Smooth muscle cell (in vitro differentiated cells): ENCODE measurements around the gene OR52E6. TPM values are rescaled to one million over a fixed set of nuclear protein-coding genes. Genes with fewer than 3 reads are reported as not detected.

ENCODE experiments used
- DNase-seq: peaks from one replicate; lab custom pipeline; 2025; ENCODE audit not compliant: unreplicated experiment; lab: John Stamatoyannopoulos, UW
- H2AFZ ChIP-seq: fragments of 200-600 bp; sonication (generic); 2 replicates; pipeline ENCODE4 v1.6.0; 2016; ENCODE audit warnings: antibody characterized with exemption, low read depth, mild to moderate bottlenecking
- H3F3A ChIP-seq: fragments of 200-600 bp; sonication (generic); 2 replicates; pipeline ENCODE4 v1.6.0; 2017; ENCODE audit warnings: antibody characterized with exemption, low read depth
- H3K27ac ChIP-seq: fragments of 200-600 bp; sonication (generic); 2 replicates; pipeline ENCODE4 v1.5.1; 2016; ENCODE audit warnings: low read depth, mild to moderate bottlenecking
- H3K27me3 ChIP-seq: fragments of 200-600 bp; sonication (generic); 2 replicates; pipeline ENCODE4 v1.6.1; 2016; ENCODE audit warnings: low read depth, mild to moderate bottlenecking
- H3K36me3 ChIP-seq: fragments of 200-600 bp; sonication (generic); 2 replicates; pipeline ENCODE4 v1.5.1; 2016; ENCODE audit warnings: low read depth
- H3K4me1 ChIP-seq: fragments of 200-600 bp; sonication (generic); 2 replicates; pipeline ENCODE4 v1.5.1; 2016; ENCODE audit warnings: low read depth
- H3K4me2 ChIP-seq: fragments of 200-600 bp; sonication (generic); 2 replicates; pipeline ENCODE4 v1.6.0; 2016; ENCODE audit warnings: mild to moderate bottlenecking
- H3K4me3 ChIP-seq: fragments of 200-600 bp; sonication (generic); 2 replicates; pipeline ENCODE4 v1.5.1; 2016; ENCODE audit warnings: mild to moderate bottlenecking
- H3K79me2 ChIP-seq: fragments of 200-600 bp; sonication (generic); 2 replicates; pipeline ENCODE4 v1.6.0; 2016; ENCODE audit warnings: low read depth, mild to moderate bottlenecking
- H3K9ac ChIP-seq: fragments of 200-600 bp; sonication (generic); 2 replicates; pipeline ENCODE4 v1.6.0; 2016; ENCODE audit warnings: low read depth
- H3K9me3 ChIP-seq: fragments of 200-600 bp; sonication (generic); replicated peaks from 2 replicates; pipeline ENCODE4 v1.5.1; 2016; ENCODE audit warnings: low read depth
- H4K20me1 ChIP-seq: fragments of 200-600 bp; sonication (generic); 2 replicates; pipeline ENCODE4 v1.6.0; 2016; ENCODE audit warnings: low read depth
- CTCF ChIP-seq: fragments of 200-600 bp; sonication (generic); IDR thresholded peaks from 2 replicates; pipeline ENCODE4 v1.5.1; 2017; ENCODE audit warnings: borderline replicate concordance, mild to moderate bottlenecking, antibody characterized with exemption; ENCODE audit not compliant: insufficient read depth, poor library complexity, severe bottlenecking
- WGBS: methylation state at CpG from one replicate; pipeline ENCODE4 v1.1.7; 2016; ENCODE audit warnings: low lambda C conversion rate; 5-methylcytosine and 5-hydroxymethylcytosine counted together
- polyA plus RNA-seq: library from polyadenylated mRNA; unstranded; fragments of >200 nt; fragmentation: Nextera tagmentation; extraction: Ambion mirVana; gene quantifications from 2 replicates; pipeline ENCODE4 v1.2.1, GENCODE V29; 2016
- total RNA-seq: library from RNA; depleted of rRNA; stranded (reverse); fragments of >200 nt; gene quantifications from 2 replicates; pipeline ENCODE4 v1.2.3, GENCODE V29; 2014

Gene OR52E6
- total and polyA plus RNA-seq, 2 experiments from 2014 or later = not detected

DNA sequence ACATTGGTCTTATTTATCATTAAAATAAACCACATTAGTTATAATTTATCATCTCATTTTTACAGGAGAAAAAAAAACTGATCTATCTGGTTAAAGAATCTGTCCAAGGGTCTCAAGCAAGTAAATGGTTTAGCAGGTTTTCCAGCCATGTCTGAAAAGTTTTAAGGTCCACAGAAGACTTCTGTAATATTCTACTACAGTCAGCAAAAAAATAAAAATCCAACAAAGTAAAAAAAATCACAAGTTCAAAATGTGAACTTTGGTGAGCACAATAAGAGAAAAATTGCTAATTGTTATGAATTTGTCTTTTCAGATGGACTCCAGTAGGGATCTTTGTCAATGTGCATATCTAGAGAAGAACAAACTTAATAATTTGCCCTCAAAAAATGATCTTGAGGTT, 40.1 kb upstream of the OR52E6 start:
- H3K27me3 ChIP-seq = peaks cover 7% of the 10 kb centered on the region
- H3K9ac ChIP-seq = no peak overlapping the region
- no peak overlapping the region for H3K4me2 ChIP-seq
- H3K4me3 ChIP-seq = no peak overlapping the region
- no peaks in the 10 kb centered on the region for H3K9me3 ChIP-seq
- no peaks in the 10 kb centered on the region for H4K20me1 ChIP-seq
- TF ChIP-seq CTCF = no peak
- H3F3A ChIP-seq = no peaks in the 10 kb centered on the region
- no peaks in the 10 kb centered on the region for H3K79me2 ChIP-seq
- no peaks in the 10 kb centered on the region for H3K36me3 ChIP-seq
- no peak overlapping the region for H3K27ac ChIP-seq
- no peak for DNase-seq
- no peak overlapping the region for H2AFZ ChIP-seq
- H3K4me1 ChIP-seq = no peaks in the 10 kb centered on the region

DNA sequence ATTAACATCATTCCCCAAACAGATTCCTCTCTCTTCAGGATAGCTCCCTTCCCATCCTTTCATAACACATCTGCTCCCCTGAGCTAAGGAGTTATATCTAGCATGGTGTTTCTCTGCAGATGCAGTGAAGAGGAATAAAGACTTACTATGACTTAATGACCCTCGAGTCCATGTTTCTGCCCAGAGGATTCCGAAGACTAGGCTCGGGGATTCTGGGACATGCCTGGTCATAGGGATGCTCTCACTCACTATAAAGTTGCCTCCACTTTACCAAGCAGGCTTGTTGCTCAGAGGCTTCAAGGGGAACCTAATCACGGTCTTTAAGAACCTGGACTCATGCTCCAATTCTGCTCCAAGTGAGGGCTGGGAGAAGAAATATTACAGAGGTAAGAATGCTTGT, 38.6 kb upstream of the OR52E6 start, which contains the start of gene OR52E4:
Gene OR52E4, plus strand, starts transcription at position 301 of the 400 bp plus-strand sequence. CDS start 3,664 bp downstream, outside the sequence.
- H2AFZ ChIP-seq = no peak within 1 kb of the TSS
- no peak within 1 kb of the TSS for H3K9ac ChIP-seq
- no peaks in the 10 kb centered on the region for H3K79me2 ChIP-seq
- H3K27ac ChIP-seq = no peak within 1 kb of the TSS
- no peak for TF ChIP-seq CTCF
- 80% methylated on average over 4 of the region's 4 CpGs for WGBS
- H3K27me3 ChIP-seq = peaks cover 7% of the 10 kb centered on the region
- no peak within 1 kb of the TSS for H3K4me2 ChIP-seq
- H3K4me1 ChIP-seq = no peaks in the 10 kb centered on the region
- H3K36me3 ChIP-seq = no peaks in the 10 kb centered on the region
- H4K20me1 ChIP-seq = no peaks in the 10 kb centered on the region
- DNase-seq = no peak
- no peaks in the 10 kb centered on the region for H3F3A ChIP-seq
- H3K4me3 ChIP-seq = no peak within 1 kb of the TSS
- no peaks in the 10 kb centered on the region for H3K9me3 ChIP-seq

DNA sequence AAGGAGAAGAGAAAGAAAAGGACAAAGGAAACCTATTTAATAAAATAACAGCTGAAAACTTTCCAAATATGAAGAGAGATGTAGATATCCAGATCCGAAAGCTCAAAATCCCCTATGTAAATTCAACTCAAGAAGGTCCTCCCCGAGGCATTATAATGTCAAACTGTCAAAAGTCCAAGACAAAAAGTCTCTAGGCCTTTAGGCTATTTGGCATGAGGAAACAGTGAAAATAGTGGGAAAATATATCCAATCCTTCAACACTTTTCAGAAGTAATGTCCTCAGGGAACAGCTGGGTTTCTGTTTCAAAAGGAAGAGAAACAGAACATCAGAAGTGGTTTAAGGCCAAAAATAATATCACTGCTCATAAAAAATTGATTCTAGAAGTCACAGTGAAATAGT, 36.9 kb upstream of the OR52E6 start:
- Histone ChIP-seq H3K4me2 (no peak overlapping the region), H3K9me3 (no peaks in the 10 kb centered on the region), H4K20me1 (no peaks in the 10 kb centered on the region), H2AFZ (no peak overlapping the region), H3K4me3 (no peak overlapping the region), H3K4me1 (no peaks in the 10 kb centered on the region), H3K27ac (no peak overlapping the region), H3K9ac (no peak overlapping the region), H3F3A (no peaks in the 10 kb centered on the region), H3K79me2 (no peaks in the 10 kb centered on the region), H3K27me3 (peaks cover 7% of the 10 kb centered on the region), H3K36me3 (no peaks in the 10 kb centered on the region)
- no peak for TF ChIP-seq CTCF
- 85% methylated on average over 2 of the region's 2 CpGs for WGBS
- DNase-seq = no peak

DNA sequence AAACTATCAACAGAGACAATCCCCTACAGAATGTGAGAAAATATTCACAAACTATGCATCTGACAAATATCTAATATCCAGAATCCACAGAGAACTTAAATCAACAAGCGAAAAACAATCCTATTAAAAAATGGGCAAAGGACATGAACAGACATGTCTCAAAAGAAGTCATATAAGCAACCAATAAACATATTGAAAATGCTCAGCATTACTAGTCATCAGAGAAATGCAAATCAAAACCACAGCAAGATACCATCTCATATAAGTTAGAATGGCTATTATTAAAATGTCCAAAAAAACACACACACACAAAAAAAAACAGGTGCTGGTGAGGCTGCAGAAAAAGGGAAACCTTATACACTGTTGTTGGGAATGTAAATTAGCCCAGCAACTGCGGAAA, 24.1 kb upstream of the OR52E6 start:
- Histone ChIP-seq H3F3A (no peaks in the 10 kb centered on the region), H4K20me1 (no peaks in the 10 kb centered on the region), H3K27me3 (no peaks in the 10 kb centered on the region), H3K4me1 (no peaks in the 10 kb centered on the region), H2AFZ (no peak overlapping the region), H3K9me3 (no peaks in the 10 kb centered on the region), H3K79me2 (no peaks in the 10 kb centered on the region), H3K36me3 (no peaks in the 10 kb centered on the region), H3K27ac (no peak overlapping the region), H3K4me2 (no peak overlapping the region), H3K9ac (no peak overlapping the region), H3K4me3 (no peak overlapping the region)
- DNase-seq = no peak
- no peak for TF ChIP-seq CTCF
- WGBS = 89% methylated on average over 2 of the region's 2 CpGs
